Prostate gland (tissue), 2 donors: ENCODE results near the gene YBX3. TPM values are rescaled to one million over a fixed set of nuclear protein-coding genes. Genes with fewer than 3 reads are reported as not detected.

ENCODE experiments used
- DNase-seq: peaks from one replicate; pipeline ENCODE4 v3.0.0-alpha.2; 2019; ENCODE audit warnings: low spot score
- H3K27ac ChIP-seq, 2 donors: fragments of 200-600 bp; sonication (generic); 2 replicates each; pipeline ENCODE4 v1.5.1; 2017 to 2019
- H3K27me3 ChIP-seq: fragments of 200-600 bp; sonication (generic); replicated peaks from 2 replicates; pipeline ENCODE4 v1.5.1; 2019; ENCODE audit not compliant: insufficient read depth
- H3K36me3 ChIP-seq, 2 donors: fragments of 200-600 bp; sonication (generic); 1 replicate in 1 of 2; 2 replicates in 1 of 2; pipeline versions ENCODE4 v1.5.1 to v1.8.1; 2017 to 2019
- H3K4me1 ChIP-seq: fragments of 200-600 bp; sonication (generic); replicated peaks from 2 replicates; pipeline ENCODE4 v1.5.1; 2019
- H3K4me3 ChIP-seq, 2 donors: fragments of 200-600 bp; sonication (generic); 2 replicates each; pipeline ENCODE4 v1.5.1; 2017 to 2019
- H3K9me3 ChIP-seq: fragments of 200-600 bp; sonication (generic); 2 replicates; pipeline ENCODE4 v1.5.1; 2017
- CTCF ChIP-seq, 4 experiments: fragments of 200-600 bp in 2 of 4; fragments of 450-650 bp in 2 of 4; sonication (generic) in 2 of 4; IDR thresholded peaks; 1 replicate in 3 of 4; 2 replicates in 1 of 4; pipeline ENCODE4 v1.5.1; 2016 to 2019; ENCODE audit warnings: antibody characterized with exemption in 4 of 4, mild to moderate bottlenecking in 2 of 4, moderate library complexity in 2 of 4
- POLR2A ChIP-seq: fragments of 450-650 bp; IDR thresholded peaks from one replicate; pipeline ENCODE4 v1.6.1; 2016; ENCODE audit warnings: antibody characterized with exemption, mild to moderate bottlenecking
- POLR2AphosphoS5 ChIP-seq: sonication (generic); formaldehyde crosslinking; IDR thresholded peaks from one replicate; pipeline ENCODE4 v1.6.1; 2017; ENCODE audit warnings: antibody characterized with exemption
- WGBS: methylation state at CpG from one replicate; pipeline ENCODE4 v1.1.5; 2018; 5-methylcytosine and 5-hydroxymethylcytosine counted together
- intact Hi-C: fragments of 100-400 bp; cut with DNase I; formaldehyde crosslinking; loops from one replicate; pipeline ENCODE4 v1.14.2; 2022
- total RNA-seq, 2 donors: library from RNA; depleted of rRNA; stranded (reverse); fragments of >200 nt; gene quantifications; one replicate each; pipeline ENCODE4 v1.1.0, GENCODE V29; 2016

Gene YBX3
- total RNA-seq, 2 donors from 2014 or later = 197 to 358 TPM

- H3K4me1 ChIP-seq = no peaks in the 10 kb centered on the region
- H3K9me3 ChIP-seq = no peaks in the 10 kb centered on the region
- intact Hi-C loops = no loop called here
- H3K36me3 ChIP-seq = no peaks in the 10 kb centered on the region
- H3K27me3 ChIP-seq = no peaks in the 10 kb centered on the region
- no peak for DNase-seq
- WGBS = 100% methylated on average over 2 of the region's 2 CpGs
- TF ChIP-seq CTCF (IDR thresholded peaks at IDR 0.05) = no peak
- TF ChIP-seq POLR2AphosphoS5 = no peak
- no peak for TF ChIP-seq POLR2A
- H3K4me3 ChIP-seq = no peak overlapping the region
- H3K27ac ChIP-seq = no peak overlapping the region
Measured at GRCh38 chr12:10689146-10689545, 34.0 kb downstream of the YBX3 start.

- WGBS = 87% methylated on average over 1 of the region's 1 CpG
- Histone ChIP-seq H3K4me3 (no peak overlapping the region), H3K36me3 (no peaks in the 10 kb centered on the region), H3K4me1 (no peaks in the 10 kb centered on the region), H3K9me3 (no peaks in the 10 kb centered on the region), H3K27ac (no peak overlapping the region), H3K27me3 (no peaks in the 10 kb centered on the region)
- no peak for DNase-seq
- intact Hi-C loops = no loop called here
- TF ChIP-seq POLR2AphosphoS5 = no peak
- no peak for TF ChIP-seq CTCF (IDR thresholded peaks at IDR 0.05)
- TF ChIP-seq POLR2A = no peak
Measured at GRCh38 chr12:10688042-10688441, 35.1 kb downstream of the YBX3 start.

- Histone ChIP-seq H3K4me3 (peak within 1 kb of the TSS; percentile 41 to 49), H3K9me3 (no peaks in the 10 kb centered on the region), H3K27me3 (no peaks in the 10 kb centered on the region), H3K36me3 (no peaks in the 10 kb centered on the region), H3K4me1 (no peaks in the 10 kb centered on the region), H3K27ac (peak within 1 kb of the TSS; percentile 87 to 89)
- peak; percentile 16 for TF ChIP-seq POLR2A
- peak; percentile 66 for TF ChIP-seq POLR2AphosphoS5
- peak; percentile 74 to 96 (median 93) for TF ChIP-seq CTCF (IDR thresholded peaks at IDR 0.05)
- intact Hi-C loops = no loop called here
- DNase-seq = peak; percentile 74
- 2% methylated on average over 35 of the region's 35 CpGs for WGBS
Measured at GRCh38 chr12:10673659-10674384, 49.3 kb downstream of the YBX3 start, which contains the start of gene STYK1. Gene STYK1 (minus strand): TSS chr12:10674052. CDS start chr12:10634618, 39,434 bp downstream.

DNA sequence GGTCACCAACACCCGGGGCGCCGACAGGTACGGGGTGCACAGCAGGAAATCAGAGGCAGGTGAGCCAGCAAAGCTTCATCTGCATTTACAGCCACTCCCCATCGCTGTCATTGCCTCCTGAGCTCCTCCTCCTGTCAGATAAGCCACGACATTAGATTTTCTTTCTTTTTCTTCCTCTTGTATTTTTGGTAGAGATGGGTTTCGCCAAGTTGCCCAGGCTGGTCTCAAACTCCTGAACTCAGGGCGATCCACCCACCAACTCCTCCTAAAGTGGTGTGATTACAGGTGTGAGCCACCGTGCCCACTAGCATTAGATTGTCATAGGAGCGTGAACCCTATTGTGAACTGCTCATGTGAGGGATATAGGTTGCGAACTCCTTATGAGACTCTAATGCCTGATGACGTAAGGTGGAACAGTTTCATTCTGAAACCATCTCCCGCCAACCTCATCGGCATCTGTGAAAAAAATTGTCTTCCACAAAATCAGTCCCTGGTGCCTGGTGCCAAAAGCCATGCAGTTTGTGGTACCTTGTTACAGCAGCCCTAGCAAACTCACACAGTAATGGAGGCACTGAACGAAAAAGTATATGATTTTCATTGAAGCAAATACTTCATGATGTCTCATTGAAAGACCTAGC, 50.8 kb downstream of the YBX3 start:
- Histone ChIP-seq H3K27me3 (no peaks in the 10 kb centered on the region), H3K9me3 (no peaks in the 10 kb centered on the region), H3K27ac (peak overlapping the region; percentile 87 to 89), H3K4me1 (no peaks in the 10 kb centered on the region), H3K36me3 (no peaks in the 10 kb centered on the region), H3K4me3 (peak overlapping the region in 1 of 2 donors; percentile 49)
- intact Hi-C loops = no loop called here
- no peak for DNase-seq
- 83% methylated on average over 15 of the region's 15 CpGs for WGBS
- TF ChIP-seq POLR2AphosphoS5 (no peak), POLR2A (no peak), CTCF (IDR thresholded peaks at IDR 0.05) (no peak)
